DOHH2 (cell line): ENCODE measurements around the gene BPIFA3.

ENCODE experiments used
- CTCF ChIP-seq: fragments of 200-600 bp; sonication (generic); IDR thresholded peaks from one replicate; pipeline ENCODE4 v1.5.1; 2014; ENCODE audit warnings: antibody characterized with exemption, mild to moderate bottlenecking, low read depth, low read length; ENCODE audit not compliant: poor library complexity, severe bottlenecking
- EZH2phosphoT487 ChIP-seq: fragments of 200-600 bp; sonication (generic); IDR thresholded peaks from 2 replicates; pipeline ENCODE4 v1.6.1; 2017; ENCODE audit warnings: borderline replicate concordance, mild to moderate bottlenecking, antibody characterized with exemption, low read length, moderate library complexity, mixed read lengths

DNA sequence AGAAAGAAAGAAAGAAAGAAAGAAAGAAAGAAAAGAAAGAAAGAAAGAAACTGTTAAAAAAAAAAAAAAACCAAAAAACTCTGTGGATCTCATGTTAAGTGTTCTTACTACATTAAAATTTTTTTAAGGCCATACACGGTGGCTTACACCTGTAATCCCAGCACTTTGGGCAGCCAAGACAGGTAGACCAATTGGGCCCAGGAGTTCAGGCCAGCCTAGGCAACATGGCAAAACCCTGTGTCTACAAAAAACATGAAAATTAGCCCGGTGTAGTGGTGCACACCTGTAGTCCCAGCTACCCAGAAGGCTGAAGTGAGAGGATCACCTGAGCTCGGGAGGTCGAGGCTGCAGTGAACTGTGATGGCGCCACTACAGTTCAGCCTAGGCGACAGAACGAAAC, 14.1 kb downstream of the BPIFA3 start:
- TF ChIP-seq CTCF = no peak
- TF ChIP-seq EZH2phosphoT487 = no peak
